Mucosa of descending colon (tissue), 3 donors: ENCODE results near the gene CTNND2. TPM values are rescaled to one million over a fixed set of nuclear protein-coding genes. Genes with fewer than 3 reads are reported as not detected.

Experiments
- ATAC-seq: fragments of 200-7000 bp; cut with Tn5 transposase; one replicate; pipeline ENCODE4 v1.9.1; 2020; ENCODE audit warnings: mild to moderate bottlenecking, moderate library complexity
- DNase-seq, 3 donors: peaks; one replicate each; pipeline ENCODE4 v3.0.0-alpha.2; 2020
- H3K36me3 ChIP-seq: fragments of 200-600 bp; one replicate; pipeline ENCODE4 v1.8.0; 2021; ENCODE audit warnings: low read depth, mild to moderate bottlenecking
- H3K4me1 ChIP-seq: fragments of 200-600 bp; one replicate; pipeline ENCODE4 v1.8.0; 2021; ENCODE audit warnings: low read depth, mild to moderate bottlenecking
- H3K4me3 ChIP-seq: fragments of 200-600 bp; one replicate; pipeline ENCODE4 v1.8.0; 2021; ENCODE audit warnings: mild to moderate bottlenecking
- H3K9me3 ChIP-seq: fragments of 200-600 bp; one replicate; pipeline ENCODE4 v1.8.0; 2021; ENCODE audit warnings: mild to moderate bottlenecking
- CTCF ChIP-seq: fragments of 200-600 bp; IDR thresholded peaks from one replicate; pipeline ENCODE4 v1.8.0; 2022; ENCODE audit warnings: antibody characterized with exemption, mild to moderate bottlenecking
- intact Hi-C, 2 donors: fragments of 100-400 bp; cut with DNase I in 1 of 2; cut with micrococcal nuclease in 1 of 2; formaldehyde crosslinking; loops; one replicate each; pipeline versions ENCODE4 v1.11.0 to v1.11.1; 2022; cut with DNase I, micrococcal nuclease
- total RNA-seq, 3 donors: library from RNA; stranded (reverse); fragmentation: NEBNext Ultra II Directional in 2 of 3; extraction: Animal tissue kit (Norgen Biotek cat#: 25700) in 2 of 3; gene quantifications; one replicate each; pipeline versions ENCODE4 v1.2.1 to v1.2.4, GENCODE V29; 2021 to 2023
- donor health status: DM: no; HTN: no; CAD: no; lungs with moderate emphysema.
- donor health status: DM: no; HTN: no; CAD: no.
- donor health status: DM: no; HTN: yes; CAD: no.

CTNND2 gene
- total RNA-seq, 3 donors from 2014 or later = 0.70 to 3.4 (median 0.81) TPM

GRCh38 chr5:11719888-11720481, 184.3 kb downstream of the CTNND2 start:
- DNase-seq (peak in 1 of 3 donors; percentile 71), ATAC-seq (peak; percentile 55)
- Histone ChIP-seq H3K4me3 (no peak overlapping the region), H3K9me3 (no peaks in the 10 kb centered on the region), H3K4me1 (no peaks in the 10 kb centered on the region), H3K36me3 (no peaks in the 10 kb centered on the region)
- intact Hi-C loops = no loop called here
- no peak for TF ChIP-seq CTCF

GRCh38 chr5:11715461-11716196, 188.6 kb downstream of the CTNND2 start:
- Histone ChIP-seq H3K9me3 (no peaks in the 10 kb centered on the region), H3K4me3 (no peak overlapping the region), H3K36me3 (no peaks in the 10 kb centered on the region), H3K4me1 (no peaks in the 10 kb centered on the region)
- intact Hi-C loops = no loop called here
- ATAC-seq (no peak), DNase-seq (no peak)
- TF ChIP-seq CTCF = no peak

DNA sequence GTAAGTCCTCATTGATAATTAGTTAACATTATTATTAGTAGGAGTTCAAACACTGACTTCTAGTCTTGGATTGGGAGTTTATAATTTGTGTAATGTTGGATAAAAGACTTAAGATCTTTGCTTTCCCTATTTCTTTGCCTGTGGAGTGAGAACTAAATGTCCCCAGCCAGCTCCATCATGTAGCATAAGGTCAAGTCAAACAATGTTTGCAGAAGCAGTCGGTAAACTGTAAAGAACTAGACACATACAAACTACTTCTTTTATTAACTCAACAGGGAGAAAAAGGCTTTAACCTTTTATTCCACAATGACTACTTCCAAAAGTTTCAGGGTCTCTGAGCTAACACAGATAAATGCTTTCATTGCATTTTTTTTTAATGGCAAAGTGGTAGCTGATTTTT, 192.3 kb downstream of the CTNND2 start:
- intact Hi-C loops = no loop called here
- no peak for TF ChIP-seq CTCF
- ATAC-seq = no peak

GRCh38 chr5:11709021-11709420, 195.2 kb downstream of the CTNND2 start:
- no peak for TF ChIP-seq CTCF
- Histone ChIP-seq H3K4me1 (no peaks in the 10 kb centered on the region), H3K36me3 (no peaks in the 10 kb centered on the region), H3K4me3 (no peak overlapping the region), H3K9me3 (no peaks in the 10 kb centered on the region)
- DNase-seq (no peak), ATAC-seq (no peak)
- intact Hi-C loops = no loop called here

More for the DNA sequence above, 192.3 kb downstream of the CTNND2 start:
- Histone ChIP-seq H3K4me1 (no peaks in the 10 kb centered on the region), H3K4me3 (no peak overlapping the region), H3K36me3 (no peaks in the 10 kb centered on the region), H3K9me3 (no peaks in the 10 kb centered on the region)
- no peak for DNase-seq

DNA sequence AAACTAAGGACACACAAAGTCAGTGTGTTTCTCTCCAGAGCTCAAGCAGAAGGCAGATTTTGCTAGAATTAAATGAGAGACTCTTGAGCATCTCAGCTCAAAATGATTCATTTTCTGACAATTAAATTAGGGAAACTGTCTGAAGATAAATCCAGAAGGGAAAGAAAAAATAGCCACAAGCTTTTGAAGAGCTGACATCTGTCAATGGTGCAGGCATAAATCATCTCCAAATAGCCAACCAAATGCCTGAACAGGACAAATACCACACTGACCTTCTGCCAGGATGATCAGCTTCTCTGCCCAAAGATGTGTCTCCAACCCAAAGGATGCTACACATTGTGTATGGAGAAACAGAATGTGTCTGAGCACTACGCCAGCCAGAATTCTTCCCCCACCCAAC, 199.3 kb downstream of the CTNND2 start:
- ATAC-seq (no peak), DNase-seq (no peak)
- TF ChIP-seq CTCF = no peak
- Histone ChIP-seq H3K9me3 (no peaks in the 10 kb centered on the region), H3K4me1 (no peaks in the 10 kb centered on the region), H3K36me3 (no peaks in the 10 kb centered on the region), H3K4me3 (no peak overlapping the region)
- intact Hi-C loops = no loop called here
